SKM-1 treated with dmso at 0.1 percent for 144 hours (cell line): ENCODE data around the gene MTIF2.
"Not testable (repeated sequence)": the region's sequence is repeated elsewhere in the genome, so short reads cannot be mapped to it uniquely, and the experiment has no call there.

Experiments
- DNase-seq: peaks from one replicate; lab custom pipeline; 2025; ENCODE audit not compliant: unreplicated experiment; lab: John Stamatoyannopoulos, UW

MTIF2 gene

GRCh38 chr2:55268907-55269644, at the start of gene MTIF2:
TSS of gene MTIF2 (minus strand) at chr2:55269231. CDS start at chr2:55263858, 5,373 bp downstream.
- peak; percentile 93 for DNase-seq

DNA sequence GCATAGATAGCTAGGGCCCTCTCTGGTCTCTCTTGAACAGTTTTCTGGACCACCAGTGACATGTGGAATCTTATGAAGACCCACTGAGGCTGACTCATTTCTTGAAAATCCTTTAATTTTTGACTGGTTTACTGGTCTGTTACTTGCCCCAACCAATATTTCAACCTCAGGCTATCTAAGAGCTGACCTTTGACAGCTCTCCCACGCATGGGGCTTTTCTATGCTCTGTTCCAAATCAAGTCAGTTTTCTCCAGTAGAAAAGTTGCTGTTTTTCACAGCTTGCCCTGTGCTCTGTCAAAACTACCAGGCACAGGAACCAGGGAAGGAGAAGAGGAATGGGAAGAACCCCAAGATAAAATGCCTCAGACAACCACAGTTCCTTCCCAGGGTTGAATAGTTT, 46.0 kb upstream of the MTIF2 start:
- DNase-seq: no peak

DNA sequence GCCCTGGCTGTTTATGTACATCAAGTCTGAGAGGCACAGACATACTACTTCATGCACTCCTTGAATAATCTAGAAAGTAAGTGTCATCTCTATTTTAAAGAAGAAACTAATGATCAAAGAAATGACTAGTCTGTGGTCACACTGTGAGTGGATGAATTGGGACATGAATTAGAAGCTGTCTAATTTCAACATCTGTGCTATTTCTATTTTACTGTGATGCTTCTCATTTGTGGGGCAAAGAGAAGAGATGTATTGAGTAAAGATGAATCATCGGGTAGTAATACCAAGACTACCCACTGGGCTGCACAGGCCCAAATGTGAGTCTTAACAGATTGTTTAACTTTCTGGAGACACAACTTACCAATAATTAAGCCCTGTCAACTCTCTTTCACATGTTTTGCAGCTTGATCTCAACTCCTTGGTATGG, 42.4 kb upstream of the MTIF2 start:
- DNase-seq: no peak

DNA sequence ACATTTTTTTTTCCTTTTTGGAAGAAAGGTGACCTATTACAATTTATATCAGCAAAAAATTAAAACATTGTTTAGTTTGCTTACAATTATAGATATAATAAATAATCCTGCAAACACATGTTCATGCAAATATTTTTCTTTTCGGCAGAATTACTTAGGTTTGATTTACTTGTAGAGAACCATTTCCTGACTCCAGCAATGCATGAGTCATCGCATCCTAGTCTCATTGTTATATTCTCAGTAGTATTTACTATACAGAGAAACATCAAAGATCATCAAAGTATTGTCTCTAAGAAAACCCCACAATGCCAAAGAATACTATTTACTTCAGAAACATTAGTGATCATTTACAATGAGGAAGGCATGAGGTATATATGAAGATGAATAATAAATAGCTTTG, 40.4 kb upstream of the MTIF2 start:
- no peak for DNase-seq

DNA sequence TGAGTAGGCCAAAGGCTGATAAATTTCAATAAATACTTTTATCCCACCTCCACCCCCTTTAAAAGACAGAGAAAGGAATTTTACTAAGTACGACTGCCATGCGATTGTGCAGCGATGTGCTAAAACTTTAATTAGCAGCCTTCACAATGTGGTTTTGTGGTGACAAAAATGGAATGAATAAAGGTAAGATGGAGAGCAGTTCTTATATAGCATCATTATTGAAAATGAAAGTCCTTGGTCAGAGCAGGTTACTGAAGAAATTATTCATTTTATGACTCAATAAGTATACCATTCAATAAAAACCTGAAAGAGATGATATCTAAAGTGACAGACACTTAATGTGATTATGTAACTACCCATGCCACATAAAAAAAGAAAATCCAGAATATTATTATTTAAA, 33.2 kb upstream of the MTIF2 start:
- no peak for DNase-seq

GRCh38 chr2:55301277-55301676, 32.2 kb upstream of the MTIF2 start:
- DNase-seq: no peak

DNA sequence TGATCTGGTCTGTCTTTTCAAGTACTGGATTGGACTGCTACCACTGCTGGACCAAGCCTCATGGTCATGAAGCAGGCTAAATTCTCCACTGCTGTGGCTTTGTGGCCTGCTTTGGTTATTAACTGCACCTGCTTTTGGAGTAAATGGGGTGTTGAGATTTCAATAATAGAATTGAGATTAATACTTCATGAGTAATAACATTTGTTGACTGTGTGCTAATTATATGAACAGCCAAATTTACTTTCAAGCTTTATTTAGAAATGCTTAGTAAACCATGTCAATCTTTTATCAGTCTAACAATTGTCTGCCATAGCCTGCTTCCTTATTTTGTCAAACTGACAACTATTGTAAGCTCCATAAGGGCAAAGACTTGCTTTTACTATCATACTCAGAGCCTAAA, 27.4 kb upstream of the MTIF2 start:
- DNase-seq: no peak

GRCh38 chr2:55283083-55283482, 14.1 kb upstream of the MTIF2 start:
- no peak for DNase-seq

- peak; percentile 82 for DNase-seq
These were observed 13.3 kb upstream of the MTIF2 start for GRCh38 chr2:55282110-55282917.

- not testable (repeated sequence) for DNase-seq
These were observed 12.0 kb upstream of the MTIF2 start for GRCh38 chr2:55280851-55281546.

GRCh38 chr2:55279859-55280424, 10.9 kb upstream of the MTIF2 start:
- DNase-seq: not testable (repeated sequence)

DNA sequence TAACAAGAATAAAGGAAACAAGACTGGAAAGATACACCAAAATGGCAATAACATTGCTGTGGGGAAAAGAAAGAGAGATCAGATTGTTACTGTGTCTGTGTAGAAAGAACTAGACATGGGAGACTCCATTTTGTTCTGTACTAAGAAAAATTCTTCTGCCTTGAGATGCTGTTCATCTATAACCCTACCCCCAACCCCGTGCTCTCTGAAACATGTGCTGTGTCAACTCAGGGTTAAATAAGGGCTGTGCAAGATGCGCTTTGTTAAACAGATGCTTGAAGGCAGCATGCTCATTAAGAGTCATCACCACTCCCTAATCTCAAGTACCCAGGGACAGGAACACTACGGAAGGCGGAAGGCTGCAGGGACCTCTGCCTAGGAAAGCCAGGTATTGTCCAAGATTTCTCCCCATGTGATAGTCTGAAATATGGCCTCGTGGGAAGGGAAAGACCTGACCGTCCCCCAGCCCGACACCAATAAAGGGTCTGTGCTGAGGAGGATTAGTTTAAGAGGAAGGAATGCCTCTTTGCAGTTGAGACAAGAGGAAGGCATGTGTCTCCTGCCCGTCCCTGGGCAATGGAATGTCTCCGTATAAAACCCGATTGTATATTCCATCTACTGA, 10.3 kb upstream of the MTIF2 start:
- not testable (repeated sequence) for DNase-seq

DNA sequence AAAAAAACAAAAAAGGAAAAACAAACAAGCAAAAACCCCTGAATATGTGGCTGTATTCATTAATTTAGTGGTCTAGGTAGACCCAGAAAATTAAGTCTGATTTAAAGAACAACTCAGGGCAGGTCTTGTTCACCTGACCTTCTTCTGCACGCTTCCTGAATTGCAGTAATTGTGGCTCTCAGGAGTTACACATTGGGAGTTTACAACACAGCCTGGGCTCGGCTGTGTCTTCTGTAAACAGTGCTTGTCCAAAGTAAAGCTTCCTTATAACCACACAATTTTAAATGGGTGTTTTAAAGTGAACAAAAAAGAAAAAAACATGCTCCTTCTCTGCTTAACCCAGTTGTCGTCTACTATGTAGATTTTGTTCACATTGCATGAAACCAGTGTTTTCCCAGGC, 8.3 kb upstream of the MTIF2 start:
- DNase-seq: no peak

- DNase-seq: not testable (repeated sequence)
These were observed 5.3 kb upstream of the MTIF2 start for GRCh38 chr2:55274346-55274745.

DNA sequence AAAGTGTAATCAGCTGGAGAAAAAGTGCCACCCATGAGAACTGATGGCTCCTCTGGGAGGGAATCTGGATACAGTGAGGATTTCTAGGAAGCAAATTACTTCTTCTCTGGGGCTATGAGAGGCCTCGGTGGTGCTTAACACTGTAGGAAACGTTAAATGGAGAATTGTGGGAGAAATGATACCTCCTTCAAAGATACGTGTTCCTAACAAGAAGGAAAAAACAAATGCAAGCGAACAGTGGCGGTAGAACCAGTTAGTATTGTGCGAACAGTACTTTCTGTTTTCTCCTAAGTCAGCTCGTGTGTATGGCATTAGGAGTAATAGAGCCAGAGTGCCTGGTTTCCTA, 587 bp upstream of the MTIF2 start:
- no peak for DNase-seq

GRCh38 chr2:55268288-55268906, 634 bp downstream of the MTIF2 start:
- DNase-seq: no peak

- not testable (repeated sequence) for DNase-seq
These were observed 9.4 kb downstream of the MTIF2 start for GRCh38 chr2:55259586-55259985.

DNA sequence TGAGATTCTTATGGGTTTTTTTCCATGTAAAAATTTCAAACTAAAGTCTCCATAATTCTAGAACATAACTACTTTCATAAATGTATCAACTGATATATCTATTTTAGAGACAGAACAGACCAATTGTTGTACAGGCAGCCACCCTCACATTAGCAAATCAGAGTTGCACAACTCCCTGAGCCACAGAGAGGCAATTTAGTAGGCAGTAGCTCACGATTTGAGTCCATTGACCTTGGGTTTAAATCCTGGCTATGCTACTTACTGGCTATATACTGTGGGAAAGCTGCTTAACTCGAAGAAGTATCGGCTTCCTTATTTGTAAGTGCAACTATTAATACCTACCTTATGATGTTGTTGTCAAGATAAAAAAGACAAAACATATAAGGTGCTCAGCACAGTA, 16.2 kb downstream of the MTIF2 start:
- no peak for DNase-seq

GRCh38 chr2:55247025-55247424, 22.0 kb downstream of the MTIF2 start:
- no peak for DNase-seq

DNA sequence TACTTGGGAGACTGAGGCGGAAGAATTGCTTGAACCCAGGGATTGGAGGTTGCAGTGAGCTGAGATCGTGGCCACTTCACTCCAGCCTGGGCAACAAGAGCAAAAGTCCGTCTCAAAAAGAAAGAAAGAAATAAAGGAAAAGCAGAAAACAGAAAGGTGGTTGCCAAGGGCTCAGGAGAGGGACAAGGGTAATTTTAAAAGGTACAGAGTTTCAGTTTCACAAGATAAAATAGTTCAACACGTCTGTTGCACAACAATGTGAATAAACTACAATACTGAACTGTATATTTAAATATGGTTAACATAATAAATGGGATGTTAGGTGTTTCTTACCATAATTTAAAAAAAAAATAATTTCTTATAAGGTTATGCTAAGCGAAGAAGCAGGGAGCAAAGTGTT, 23.6 kb downstream of the MTIF2 start:
- no peak for DNase-seq

GRCh38 chr2:55242617-55243016, 26.4 kb downstream of the MTIF2 start:
- no peak for DNase-seq
